Activated T-helper 2 cell treated with anti-CD3 and anti-CD28 coated beads, Interferon-gamma antibody, Interleukin-2, Interleukin-4, amounts not matched to agents 10 μg/mL and 5 μg/mL and 100 μg/mL, durations not matched to agents 14 hours and 24 hours and 36 hours (primary cell): ENCODE measurements around the gene SPG11. TPM values are rescaled to one million over a fixed set of nuclear protein-coding genes. Genes with fewer than 3 reads are reported as not detected.
"Not testable (repeated sequence)": the region's sequence is repeated elsewhere in the genome, so short reads cannot be mapped to it uniquely, and the experiment has no call there.

Source experiments
- DNase-seq: peaks from one replicate; pipeline ENCODE4 v3.0.0; 2021; ENCODE audit warnings: low spot score
- H3K27ac Mint-ChIP-seq: one replicate; pipeline ENCODE4 v1.8.0; 2021; ENCODE audit warnings: mixed read lengths
- H3K27me3 Mint-ChIP-seq: one replicate; pipeline ENCODE4 v1.8.0; 2021; ENCODE audit warnings: low read depth, mixed read lengths
- H3K36me3 Mint-ChIP-seq: one replicate; pipeline ENCODE4 v1.8.0; 2021; ENCODE audit warnings: low read depth, mixed read lengths
- H3K4me1 Mint-ChIP-seq: one replicate; pipeline ENCODE4 v1.8.0; 2021; ENCODE audit warnings: low read depth, mixed read lengths
- H3K4me3 Mint-ChIP-seq: one replicate; pipeline ENCODE4 v1.8.0; 2021; ENCODE audit warnings: low read depth, mild to moderate bottlenecking, moderate library complexity, mixed read lengths
- H3K9me3 Mint-ChIP-seq: one replicate; pipeline ENCODE4 v1.8.0; 2021; ENCODE audit warnings: mixed read lengths
- intact Hi-C: fragments of 100-400 bp; cut with micrococcal nuclease; formaldehyde crosslinking; loops from one replicate; pipeline ENCODE4 v1.15.1; 2023
- total RNA-seq: library from RNA; stranded (reverse); gene quantifications from 2 replicates; pipeline ENCODE4 v1.2.3, GENCODE V29; 2022

Gene SPG11
- total RNA-seq, 1 donor from 2014 or later = 75.8 TPM

DNA sequence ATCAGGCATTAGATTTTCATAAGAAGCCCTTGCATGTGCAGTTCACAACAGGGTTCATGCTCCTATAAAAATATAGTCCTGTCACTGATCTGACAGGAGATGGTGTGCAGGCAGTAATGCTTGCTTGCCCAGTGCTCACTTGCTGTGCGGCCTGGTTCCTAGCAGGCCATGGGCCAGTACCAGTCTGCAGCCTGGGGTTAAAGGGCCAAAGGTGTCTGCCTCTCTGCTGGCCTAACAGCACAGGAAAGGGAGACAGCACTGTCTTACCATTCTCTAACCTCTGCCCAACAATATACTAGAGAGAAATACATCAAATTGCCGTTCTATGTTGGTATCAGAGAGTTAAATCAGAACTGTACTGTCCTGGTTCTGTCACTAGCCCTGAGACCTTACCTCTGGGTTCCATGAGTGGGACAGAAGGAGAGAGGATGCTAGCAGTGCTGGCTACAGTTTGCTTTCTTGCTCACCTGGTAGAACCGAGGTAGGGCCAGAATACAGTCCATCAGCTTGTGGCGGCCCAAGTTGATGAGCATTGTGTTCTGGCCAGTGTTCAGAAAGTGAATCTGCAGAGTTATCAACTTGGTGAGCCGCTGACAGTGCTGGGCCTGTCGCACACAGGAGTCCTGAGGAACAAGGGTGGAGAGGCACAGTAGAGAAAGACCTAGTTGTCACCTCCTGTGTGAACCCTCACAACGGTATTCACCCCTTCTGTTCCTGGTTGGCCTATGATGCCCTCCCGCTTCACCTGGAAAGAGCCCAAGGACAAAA, 97.9 kb downstream of the SPG11 start:
- Mint-ChIP-seq H3K4me1 (peaks cover 12% of the 10 kb centered on the region), H3K36me3 (peaks cover 79% of the 10 kb centered on the region)

DNA sequence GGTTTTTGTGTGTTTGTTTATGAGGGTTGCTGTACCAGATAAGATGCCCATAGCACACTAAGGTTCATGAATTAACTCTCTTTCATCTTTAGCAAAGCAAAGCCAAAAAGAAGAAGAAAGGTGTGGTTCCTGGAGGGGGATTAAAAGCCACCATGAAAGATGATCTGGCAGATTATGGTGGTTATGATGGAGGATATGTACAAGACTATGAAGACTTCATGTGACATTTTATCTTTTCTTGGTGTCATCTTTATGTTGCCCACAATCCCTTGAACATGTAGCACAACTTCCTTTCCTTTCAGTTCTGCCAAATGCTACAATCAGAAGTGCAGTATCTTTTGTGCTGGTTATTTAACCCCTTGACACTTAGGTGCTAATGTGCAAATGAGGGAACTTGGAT, 102.5 kb downstream of the SPG11 start:
- H3K4me3 Mint-ChIP-seq, DNase-seq, H3K27me3 Mint-ChIP-seq, intact Hi-C loops, H3K9me3 Mint-ChIP-seq: not testable (repeated sequence)
- Mint-ChIP-seq H3K36me3 (peaks cover 84% of the 10 kb centered on the region), H3K4me1 (peaks cover 19% of the 10 kb centered on the region), H3K27ac (peak overlapping the region; percentile 69)

More for the DNA sequence above, 97.9 kb downstream of the SPG11 start:
- DNase-seq = no peak
- Mint-ChIP-seq H3K4me3 (no peak overlapping the region), H3K9me3 (no peaks in the 10 kb centered on the region), H3K27me3 (no peaks in the 10 kb centered on the region), H3K27ac (no peak overlapping the region)
- intact Hi-C loops = no loop called here

DNA sequence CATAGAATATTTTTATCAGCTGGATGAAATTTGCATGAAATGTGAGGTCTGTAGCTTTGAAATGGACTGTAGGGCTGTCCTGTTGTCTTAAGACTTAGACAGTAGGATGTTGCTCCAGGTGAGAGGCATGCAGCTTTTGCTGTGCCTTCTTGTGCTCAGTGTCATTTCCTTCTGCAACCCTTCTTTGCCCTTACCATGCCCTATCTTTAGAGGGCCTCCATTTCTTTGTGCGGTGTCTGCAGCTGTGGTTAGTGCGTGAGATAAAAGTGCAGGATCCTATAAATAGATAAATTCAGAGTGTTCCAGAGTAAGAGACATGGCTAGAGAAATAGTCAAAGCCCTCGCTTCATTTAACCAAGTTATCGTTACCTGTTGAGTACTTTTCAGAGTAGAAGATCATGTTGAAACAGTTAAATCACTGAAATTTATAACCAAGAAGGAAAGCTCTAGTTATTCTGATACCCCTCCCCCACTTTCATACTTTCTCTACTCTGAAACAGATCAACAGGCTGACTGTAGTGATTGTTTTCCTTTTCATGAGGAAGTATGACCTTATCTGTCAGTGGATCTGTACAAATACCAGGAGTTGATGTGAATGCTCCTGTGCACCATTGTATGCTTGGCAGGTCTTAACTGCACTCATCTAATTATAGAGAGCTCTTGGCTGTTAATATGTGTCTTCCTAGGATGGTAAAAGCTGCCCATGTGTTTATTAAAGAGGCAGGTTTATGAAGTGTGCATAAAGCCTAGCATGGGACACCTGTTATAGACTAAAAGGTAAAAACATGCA, 108.3 kb downstream of the SPG11 start:
- Mint-ChIP-seq H3K9me3 (no peaks in the 10 kb centered on the region), H3K36me3 (peaks cover 73% of the 10 kb centered on the region), H3K27ac (peak overlapping the region; percentile 71), H3K27me3 (no peaks in the 10 kb centered on the region), H3K4me3 (no peak overlapping the region), H3K4me1 (peaks cover 21% of the 10 kb centered on the region)
- intact Hi-C loops = no loop called here
- no peak for DNase-seq

DNA sequence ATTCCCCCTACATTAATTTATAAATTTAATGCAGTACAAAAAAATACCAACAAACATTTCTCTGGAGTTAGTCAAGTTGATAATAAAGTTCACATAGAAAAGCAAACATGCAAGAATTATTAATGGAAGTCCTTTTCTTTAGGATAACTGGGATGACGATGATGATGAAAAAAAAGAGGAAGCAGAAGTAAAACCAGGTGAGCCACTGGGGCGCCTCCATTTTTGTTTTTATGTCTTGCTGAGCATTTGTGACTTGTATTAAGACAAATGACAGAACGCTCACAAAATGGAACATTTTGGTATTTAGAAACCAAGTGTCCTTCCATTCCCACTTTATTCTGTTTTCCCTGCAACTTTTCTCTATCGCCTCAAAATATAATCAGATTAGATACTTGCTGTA, 112.7 kb downstream of the SPG11 start:
- intact Hi-C loops = no loop called here
- no peaks in the 10 kb centered on the region for H3K27me3 Mint-ChIP-seq
- no peak for DNase-seq
- no peak overlapping the region for H3K4me3 Mint-ChIP-seq
- H3K4me1 Mint-ChIP-seq = peaks cover 34% of the 10 kb centered on the region
- no peak overlapping the region for H3K27ac Mint-ChIP-seq
- peaks cover 66% of the 10 kb centered on the region for H3K36me3 Mint-ChIP-seq
- no peaks in the 10 kb centered on the region for H3K9me3 Mint-ChIP-seq

DNA sequence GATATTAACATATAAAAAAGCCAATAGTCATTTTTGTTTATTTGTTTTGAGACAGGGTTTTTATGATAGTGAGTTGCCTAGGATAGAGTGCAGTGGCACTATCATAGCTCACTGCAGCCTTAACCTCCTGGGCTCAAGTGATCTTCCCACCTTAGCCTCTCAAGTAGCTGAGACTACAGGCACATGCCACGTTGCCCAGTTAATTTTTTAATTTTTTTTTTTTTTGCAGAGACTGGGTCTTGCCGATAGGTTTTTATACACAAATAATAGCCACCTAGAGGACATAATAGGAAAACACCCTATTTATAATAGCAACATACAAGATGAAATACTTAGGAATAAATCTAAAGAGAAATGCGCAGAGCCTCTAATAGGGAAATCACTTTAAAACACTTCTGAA, 113.2 kb downstream of the SPG11 start:
- Mint-ChIP-seq H3K4me1 (peaks cover 33% of the 10 kb centered on the region), H3K36me3 (peaks cover 62% of the 10 kb centered on the region), H3K9me3 (no peaks in the 10 kb centered on the region), H3K27ac (no peak overlapping the region), H3K4me3 (no peak overlapping the region), H3K27me3 (no peaks in the 10 kb centered on the region)
- DNase-seq = no peak
- intact Hi-C loops = no loop called here

DNA sequence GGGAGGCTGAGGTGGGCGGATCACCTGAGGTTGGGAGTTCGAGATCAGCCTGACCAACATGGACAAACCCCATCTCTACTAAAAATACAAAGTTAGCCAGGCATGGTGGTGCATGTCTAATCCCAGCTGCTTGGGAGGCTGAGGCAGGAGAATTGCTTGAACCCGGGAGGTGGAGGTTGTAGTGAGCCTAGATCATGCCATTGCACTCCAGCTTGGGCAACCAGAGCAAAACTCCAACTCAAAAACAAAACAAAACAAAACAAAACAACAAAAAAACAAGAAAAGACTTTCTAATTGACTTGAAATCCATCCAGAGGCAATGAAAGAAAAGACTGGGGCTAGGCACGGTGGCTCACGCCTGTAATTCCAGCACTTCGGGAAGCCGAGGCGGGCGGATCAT, 114.3 kb downstream of the SPG11 start:
- DNase-seq, H3K27me3 Mint-ChIP-seq, H3K9me3 Mint-ChIP-seq, H3K4me3 Mint-ChIP-seq: not testable (repeated sequence)
- intact Hi-C loops = loop anchor here (5.0 kb wide), 1 partner anchor 242 kb away; no protein-coding TSS in a partner anchor
- peaks cover 51% of the 10 kb centered on the region for H3K36me3 Mint-ChIP-seq
- H3K27ac Mint-ChIP-seq = peak overlapping the region; percentile 22
- H3K4me1 Mint-ChIP-seq = peaks cover 25% of the 10 kb centered on the region

DNA sequence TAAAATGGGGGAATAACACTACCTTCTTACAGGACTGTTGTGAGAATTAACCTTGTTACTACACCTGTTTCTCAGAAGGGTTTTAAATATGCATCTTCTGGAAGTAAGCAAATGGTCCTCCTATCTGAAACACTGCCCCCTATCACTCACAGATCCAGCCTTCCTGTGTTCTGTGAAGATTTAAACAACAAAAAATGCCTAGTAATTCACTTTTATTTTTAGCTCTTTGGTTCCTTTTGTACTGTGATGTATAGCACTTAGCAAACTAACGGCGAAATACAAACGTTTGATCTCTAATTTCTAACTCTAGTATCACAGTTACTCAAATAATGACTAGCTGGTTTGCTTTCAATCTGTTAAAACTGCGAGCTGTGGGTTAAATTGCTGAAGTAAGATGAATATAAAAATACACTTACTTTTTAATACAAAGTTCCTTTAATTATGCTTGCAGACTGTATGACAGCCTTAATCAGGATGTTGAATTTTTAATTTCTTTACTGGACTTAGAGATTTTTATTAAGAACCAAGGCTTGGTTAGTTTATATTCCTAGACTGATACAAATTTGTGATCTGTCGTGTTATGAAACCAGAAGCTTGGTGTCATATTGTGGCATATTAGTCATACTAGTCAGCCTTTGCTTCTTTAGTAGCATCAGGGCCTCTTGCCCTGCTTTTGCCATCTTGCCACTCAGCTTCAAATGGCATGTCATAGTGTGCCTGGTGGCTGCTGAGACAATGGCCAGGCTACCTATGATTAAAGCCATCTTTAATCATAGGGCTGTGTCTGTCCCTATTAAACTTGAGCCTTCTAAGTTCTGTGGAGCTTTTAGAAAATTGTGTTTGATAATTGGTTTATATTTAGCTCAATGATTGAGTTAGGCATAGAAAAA, 117.3 kb downstream of the SPG11 start:
- Mint-ChIP-seq H3K36me3 (peaks cover 60% of the 10 kb centered on the region), H3K27ac (peak overlapping the region; percentile 87), H3K27me3 (no peaks in the 10 kb centered on the region), H3K4me1 (peaks cover 47% of the 10 kb centered on the region), H3K4me3 (peak overlapping the region; percentile 53), H3K9me3 (no peaks in the 10 kb centered on the region)
- DNase-seq = peak; percentile 39
- intact Hi-C loops = loop anchor here (1.0 to 5.0 kb wide), 2 partner anchors 9 to 239 kb away; partner anchors contain the start of gene EIF3J

DNA sequence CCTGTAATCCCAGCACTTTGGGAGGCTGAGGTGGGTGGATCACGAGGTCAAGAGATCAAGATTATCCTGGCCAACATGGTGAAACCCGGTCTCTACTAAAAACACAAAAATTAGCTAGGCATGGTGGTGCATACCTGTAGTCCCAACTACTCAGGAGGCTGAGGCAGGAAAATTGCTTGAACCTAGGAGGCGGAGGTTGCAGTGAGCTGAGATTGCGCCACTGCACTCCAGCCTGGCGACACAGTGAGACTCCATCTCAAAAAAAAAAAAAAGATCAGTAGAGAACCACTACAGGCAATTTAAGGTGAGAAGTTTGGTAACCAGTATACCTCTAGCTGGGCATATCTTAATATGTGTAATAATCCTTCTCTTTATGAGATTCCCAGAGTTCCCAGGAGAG, 118.7 kb downstream of the SPG11 start:
- H3K27ac Mint-ChIP-seq = peak overlapping the region; percentile 67
- intact Hi-C loops = loop anchor here (5.0 kb wide), 1 partner anchor 237 kb away; no protein-coding TSS in a partner anchor
- H3K4me3 Mint-ChIP-seq = peak overlapping the region; percentile 33
- H3K36me3 Mint-ChIP-seq = peaks cover 62% of the 10 kb centered on the region
- H3K4me1 Mint-ChIP-seq = peaks cover 54% of the 10 kb centered on the region
- not testable (repeated sequence) for DNase-seq, H3K9me3 Mint-ChIP-seq, H3K27me3 Mint-ChIP-seq

DNA sequence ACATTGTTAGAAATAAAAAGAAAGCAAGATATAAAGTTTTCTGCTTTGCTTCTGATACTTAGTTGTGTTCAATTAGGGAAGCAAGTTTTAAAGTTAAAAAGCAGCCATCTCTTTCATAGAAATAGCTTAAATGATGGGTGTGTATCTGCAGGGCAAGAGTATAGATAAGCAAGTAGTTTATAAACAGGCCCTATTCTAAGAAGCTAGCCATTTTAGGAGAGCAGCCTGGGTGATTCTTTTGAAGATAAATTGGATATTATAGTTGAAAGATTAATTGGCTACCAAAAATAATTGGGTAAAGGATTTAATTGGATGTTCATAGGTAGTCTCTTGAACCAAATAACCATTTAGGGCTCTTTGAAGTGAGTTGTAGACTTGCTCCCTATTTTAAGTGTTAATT, 120.9 kb downstream of the SPG11 start:
- Mint-ChIP-seq H3K36me3 (peaks cover 68% of the 10 kb centered on the region), H3K27me3 (no peaks in the 10 kb centered on the region), H3K4me1 (peaks cover 62% of the 10 kb centered on the region), H3K4me3 (no peak overlapping the region), H3K27ac (peak overlapping the region; percentile 35), H3K9me3 (no peaks in the 10 kb centered on the region)
- no peak for DNase-seq
- intact Hi-C loops = no loop called here

DNA sequence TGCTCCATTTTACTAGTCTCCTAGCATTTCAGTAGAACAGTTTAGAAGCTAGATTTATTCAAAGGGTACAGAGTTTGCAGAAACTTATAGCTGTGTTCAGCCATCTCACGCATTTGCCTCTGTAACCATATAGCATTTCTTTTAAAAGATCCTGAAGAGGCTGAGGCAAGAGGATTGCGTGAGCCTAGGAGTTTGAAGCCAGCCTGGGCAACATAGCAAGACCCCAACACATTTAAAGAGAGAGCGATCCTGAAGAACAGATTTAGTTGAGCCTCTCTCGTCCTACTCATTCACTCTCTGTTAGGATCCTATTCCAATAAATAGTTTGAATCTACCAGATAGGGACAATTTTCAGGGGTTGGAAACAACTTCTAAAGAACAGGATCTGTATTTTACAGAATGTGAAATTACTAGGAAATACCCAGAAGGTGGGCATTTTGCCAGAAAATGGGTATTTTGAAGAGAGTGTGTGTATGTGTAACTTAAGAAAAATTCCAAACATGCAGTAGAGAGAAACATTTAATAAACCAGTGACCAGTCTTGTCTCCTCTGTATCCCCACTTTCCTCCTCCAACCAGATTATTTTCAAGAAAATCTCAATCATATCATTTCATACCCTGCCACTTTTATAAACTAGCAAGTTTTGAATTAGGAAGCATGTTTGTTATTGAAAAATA, 122.0 kb downstream of the SPG11 start:
- Mint-ChIP-seq H3K4me1 (peaks cover 56% of the 10 kb centered on the region), H3K27me3 (no peaks in the 10 kb centered on the region), H3K36me3 (peaks cover 62% of the 10 kb centered on the region), H3K9me3 (no peaks in the 10 kb centered on the region), H3K4me3 (no peak overlapping the region), H3K27ac (peak overlapping the region; percentile 66)
- intact Hi-C loops = no loop called here
- no peak for DNase-seq

DNA sequence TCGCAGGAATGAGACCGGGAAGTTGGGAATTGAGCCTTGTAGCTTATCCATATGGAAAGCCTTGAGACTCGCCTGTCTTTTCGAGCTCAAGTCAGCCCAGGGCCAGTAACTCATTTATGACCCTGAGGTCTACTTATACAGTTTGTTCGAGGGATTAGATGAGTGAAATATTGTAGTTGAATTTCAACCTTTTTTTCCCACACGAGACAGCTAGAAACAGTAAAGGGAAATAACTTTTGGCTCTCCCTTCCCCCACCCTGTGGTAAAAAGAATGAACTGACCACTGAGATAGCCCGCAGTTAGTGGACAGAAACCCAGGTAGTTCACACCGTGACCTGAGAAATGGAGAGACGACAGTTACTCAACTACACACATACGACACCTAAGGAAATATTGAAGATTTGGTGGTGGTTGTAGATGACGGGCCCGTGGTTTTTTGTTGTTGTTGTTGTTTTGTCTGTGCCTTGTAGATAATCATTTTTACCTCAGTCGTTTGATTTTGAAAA, 125.7 kb downstream of the SPG11 start:
- intact Hi-C loops = loop anchor here (1.0 to 10.0 kb wide), 6 partner anchors 9 to 713 kb away; partner anchors contain the start of genes B2M, CTDSPL2, GOLM2 and MFAP1
- H3K4me1 Mint-ChIP-seq = peaks cover 47% of the 10 kb centered on the region
- peaks cover 65% of the 10 kb centered on the region for H3K36me3 Mint-ChIP-seq

More for the DNA sequence above, 125.7 kb downstream of the SPG11 start:
- no peaks in the 10 kb centered on the region for H3K9me3 Mint-ChIP-seq
- peak overlapping the region; percentile 99 for H3K27ac Mint-ChIP-seq
- H3K4me3 Mint-ChIP-seq = peak overlapping the region; percentile 98
- no peaks in the 10 kb centered on the region for H3K27me3 Mint-ChIP-seq
- no peak for DNase-seq
